Stimulated activated CD8-positive, alpha-beta memory T cell treated with anti-CD3 and anti-CD28 coated beads, Interleukin-15, amount 100 ng/mL, for 24 hours (primary cell): ENCODE measurements around the gene VIT.

ENCODE experiments used
- DNase-seq: peaks from one replicate; pipeline ENCODE4 v3.0.0-alpha.2; 2020; ENCODE audit warnings: low read depth

VIT gene

GRCh38 chr2:36859366-36859792 is 162.9 kb downstream of the VIT start:
- DNase-seq = no peak

- DNase-seq = no peak
Observed at GRCh38 chr2:36861896-36862295, 165.4 kb downstream of the VIT start.
